ENCODE data around the gene A2ML1.

Gene A2ML1

DNA sequence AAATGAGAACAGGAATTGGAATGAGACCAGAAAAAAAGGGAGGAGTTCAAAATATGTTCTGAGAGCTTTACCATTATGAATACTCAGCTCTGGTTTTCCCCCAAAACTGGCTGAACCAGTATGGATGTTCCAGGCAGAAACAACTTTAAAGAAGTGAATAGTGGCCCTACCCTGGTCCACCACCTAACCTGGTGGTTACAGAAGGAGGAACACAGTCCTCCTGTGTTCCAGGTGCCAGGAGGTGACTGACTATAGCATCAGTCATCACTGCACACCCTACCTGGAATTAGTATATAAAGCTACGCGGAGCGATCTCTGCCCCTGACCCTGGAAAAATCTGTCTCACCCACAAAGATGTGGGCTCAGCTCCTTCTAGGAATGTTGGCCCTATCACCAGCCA lies at the start of gene A2ML1:
TSS of gene A2ML1 (plus strand) at position 324 of the 400 bp plus-strand sequence. CDS start at position 355, 31 bp downstream.
- H3K4me3 ChIP-seq (ENCODE audit: low read length): peak within 1 kb of the TSS; percentile 55
- DNase-seq (ENCODE audit: low read depth): peak; percentile 94
- TF ChIP-seq, protein P1, sequence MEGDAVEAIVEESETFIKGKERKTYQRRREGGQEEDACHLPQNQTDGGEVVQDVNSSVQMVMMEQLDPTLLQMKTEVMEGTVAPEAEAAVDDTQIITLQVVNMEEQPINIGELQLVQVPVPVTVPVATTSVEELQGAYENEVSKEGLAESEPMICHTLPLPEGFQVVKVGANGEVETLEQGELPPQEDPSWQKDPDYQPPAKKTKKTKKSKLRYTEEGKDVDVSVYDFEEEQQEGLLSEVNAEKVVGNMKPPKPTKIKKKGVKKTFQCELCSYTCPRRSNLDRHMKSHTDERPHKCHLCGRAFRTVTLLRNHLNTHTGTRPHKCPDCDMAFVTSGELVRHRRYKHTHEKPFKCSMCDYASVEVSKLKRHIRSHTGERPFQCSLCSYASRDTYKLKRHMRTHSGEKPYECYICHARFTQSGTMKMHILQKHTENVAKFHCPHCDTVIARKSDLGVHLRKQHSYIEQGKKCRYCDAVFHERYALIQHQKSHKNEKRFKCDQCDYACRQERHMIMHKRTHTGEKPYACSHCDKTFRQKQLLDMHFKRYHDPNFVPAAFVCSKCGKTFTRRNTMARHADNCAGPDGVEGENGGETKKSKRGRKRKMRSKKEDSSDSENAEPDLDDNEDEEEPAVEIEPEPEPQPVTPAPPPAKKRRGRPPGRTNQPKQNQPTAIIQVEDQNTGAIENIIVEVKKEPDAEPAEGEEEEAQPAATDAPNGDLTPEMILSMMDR (IDR thresholded peaks at IDR 0.05; ENCODE audit: insufficient read depth, low read depth, low read length, missing control alignments): peak; percentile 14

DNA sequence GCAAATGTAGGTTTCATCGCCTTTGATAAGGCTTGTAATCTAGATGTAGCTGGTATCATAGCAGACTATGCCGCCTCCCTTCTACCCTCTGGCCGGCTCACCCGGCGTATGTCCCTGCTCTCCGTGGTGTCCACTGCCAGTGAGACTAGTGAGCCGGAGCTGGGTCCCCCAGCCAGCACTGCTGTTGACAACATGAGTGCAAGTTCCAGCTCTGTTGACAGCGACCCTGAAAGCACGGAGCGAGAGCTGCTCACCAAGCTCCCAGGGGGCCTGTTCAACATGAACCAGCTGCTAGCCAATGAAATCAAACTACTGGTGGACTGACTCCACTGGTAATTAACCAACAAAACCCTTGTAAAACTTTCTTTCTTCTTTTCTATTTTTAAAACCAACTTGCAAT lies 49.0 kb upstream of the A2ML1 start:
- DNase-seq (ENCODE audit: low read depth): no peak
- TF ChIP-seq, protein P1 (IDR thresholded peaks at IDR 0.05; ENCODE audit: insufficient read depth, low read depth, low read length, missing control alignments): no peak
- no peak overlapping the region for H3K4me3 ChIP-seq (ENCODE audit: low read length)

DNA sequence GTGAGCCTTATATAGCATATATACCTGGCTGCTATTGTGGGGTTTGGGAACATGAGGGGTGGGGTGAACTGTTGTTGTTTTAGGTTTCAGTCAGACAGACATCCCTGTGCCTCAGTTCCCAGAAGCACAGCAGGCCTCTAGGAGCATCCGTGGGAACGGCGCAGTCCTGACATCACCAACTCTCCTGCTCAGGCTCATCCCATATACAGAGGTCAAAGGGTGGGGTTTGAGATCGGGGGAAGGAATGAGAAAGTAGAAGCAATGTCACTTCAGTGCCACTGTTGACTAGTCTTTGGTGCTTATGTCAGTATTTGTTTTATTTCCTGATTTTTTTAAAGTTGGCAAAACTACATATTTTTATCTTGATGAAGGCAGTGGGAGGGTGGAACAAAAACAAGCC lies 43.1 kb upstream of the A2ML1 start:
- TF ChIP-seq, protein P1 (IDR thresholded peaks at IDR 0.05; ENCODE audit: insufficient read depth, low read depth, low read length, missing control alignments): no peak
- no peak overlapping the region for H3K4me3 ChIP-seq (ENCODE audit: low read length)
- DNase-seq (ENCODE audit: low read depth): no peak

DNA sequence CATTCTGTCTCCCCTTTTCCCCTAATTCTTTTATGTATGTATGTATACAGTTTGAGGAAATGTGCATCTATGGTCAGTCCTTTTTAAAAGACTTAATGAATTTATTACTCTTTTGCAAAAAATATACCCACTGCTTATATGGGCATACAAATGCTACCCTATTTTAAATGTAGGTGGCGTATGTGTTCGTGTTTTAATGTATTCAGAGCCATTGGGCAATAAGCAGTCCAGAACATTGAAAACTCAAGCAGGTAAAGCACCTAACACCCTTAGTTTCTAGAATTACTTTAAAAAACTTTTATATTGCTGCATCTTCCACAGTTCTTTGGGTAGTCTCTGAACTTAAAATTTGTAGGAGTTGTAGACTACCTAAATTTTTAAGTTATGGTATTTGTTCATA lies 42.6 kb upstream of the A2ML1 start:
- DNase-seq (ENCODE audit: low read depth): peak; percentile 27
- H3K4me3 ChIP-seq (ENCODE audit: low read length): no peak overlapping the region
- TF ChIP-seq, protein P1 (IDR thresholded peaks at IDR 0.05; ENCODE audit: insufficient read depth, low read depth, low read length, missing control alignments): no peak

DNA sequence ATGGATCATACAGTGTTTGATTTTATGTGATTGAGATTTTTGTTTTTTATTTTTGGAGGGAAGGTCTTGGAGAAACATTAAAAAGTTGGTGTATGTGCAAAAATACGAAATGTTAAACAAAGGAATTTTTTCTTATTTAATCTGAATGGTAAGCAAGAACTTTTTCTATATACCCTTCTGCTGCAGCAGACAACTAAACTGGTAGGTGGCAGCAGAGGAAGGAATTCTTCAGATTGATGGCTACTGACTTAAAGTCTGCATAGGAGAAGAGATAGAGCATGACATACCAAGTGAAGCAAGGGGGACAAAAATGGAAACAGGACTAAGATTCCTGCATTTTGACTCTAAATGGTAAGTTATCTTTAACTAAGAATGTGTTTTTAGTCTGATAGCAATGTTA lies 42.0 kb upstream of the A2ML1 start:
- H3K4me3 ChIP-seq (ENCODE audit: low read length): no peak overlapping the region
- DNase-seq (ENCODE audit: low read depth): peak; percentile 64
- TF ChIP-seq, protein P1 (IDR thresholded peaks at IDR 0.05; ENCODE audit: insufficient read depth, low read depth, low read length, missing control alignments): peak; percentile 78

DNA sequence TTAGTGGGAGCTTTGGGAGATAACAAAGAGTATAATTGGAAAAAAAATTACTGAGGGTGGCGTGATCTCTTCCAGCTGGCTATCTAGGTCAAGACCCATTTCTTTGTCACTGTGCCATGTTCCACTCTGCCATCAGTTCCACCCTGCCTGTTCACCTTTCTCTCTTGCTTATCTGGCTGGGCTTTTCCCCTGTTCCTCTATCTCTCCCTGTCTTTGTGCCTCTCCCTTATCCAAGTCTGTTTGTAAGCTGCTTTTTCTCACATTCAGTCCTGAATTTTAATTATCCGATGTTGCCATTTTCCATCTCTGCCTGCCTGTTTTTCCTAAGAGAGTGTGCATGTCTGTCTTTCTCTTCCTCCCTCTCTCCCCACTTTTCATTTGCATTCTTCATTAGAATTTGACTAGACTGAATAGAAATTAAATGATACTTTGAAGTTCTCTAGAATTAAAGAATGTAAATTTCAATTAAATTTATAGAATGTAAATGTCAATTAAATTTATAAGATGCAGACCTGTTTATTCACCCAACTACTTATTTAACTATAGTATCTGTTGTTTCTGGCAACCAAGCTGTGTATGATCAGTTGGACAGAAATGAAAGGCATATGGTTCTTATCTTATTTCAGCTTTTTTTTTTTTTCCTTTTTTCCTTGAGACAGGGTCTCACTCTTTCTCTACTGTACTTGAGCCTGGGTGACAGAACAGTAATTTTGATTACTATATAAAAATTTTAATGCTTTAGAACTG lies 40.9 kb upstream of the A2ML1 start:
- TF ChIP-seq, protein P1 (IDR thresholded peaks at IDR 0.05; ENCODE audit: insufficient read depth, low read depth, low read length, missing control alignments): no peak
- DNase-seq (ENCODE audit: low read depth): no peak
- no peak overlapping the region for H3K4me3 ChIP-seq (ENCODE audit: low read length)
